Natural killer cell (primary cell): Measurements from ENCODE around the gene PPY. TPM values are rescaled to one million over a fixed set of nuclear protein-coding genes. Genes with fewer than 3 reads are reported as not detected.

Experiments
- ATAC-seq, 3 donors: fragments of 150-1000 bp in 2 of 3; fragments of 200-7000 bp in 1 of 3; cut with Tn5 transposase; 1 replicate in 1 of 3; 2 replicates in 2 of 3; pipeline ENCODE4 v1.10.0; 2021; ENCODE audit warnings: mild to moderate bottlenecking in 2 of 3, moderate library complexity in 2 of 3
- DNase-seq, 2 donors: peaks; one replicate each; pipeline versions ENCODE4 v3.0.0 to v3.0.0-alpha.2; 2013 to 2021; ENCODE audit warnings: mixed read lengths in 1 of 2
- H3K27ac ChIP-seq: one replicate; pipeline ENCODE4 v1.5.1; 2013; ENCODE audit warnings: mild to moderate bottlenecking, low read length
- H3K27me3 ChIP-seq: one replicate; pipeline ENCODE4 v1.6.1; 2013; ENCODE audit warnings: low read length; ENCODE audit not compliant: control insufficient read depth, insufficient read depth
- H3K36me3 ChIP-seq: one replicate; pipeline ENCODE4 v1.6.1; 2013; ENCODE audit warnings: low read length; ENCODE audit not compliant: control insufficient read depth, insufficient read depth
- H3K4me1 ChIP-seq: one replicate; pipeline ENCODE4 v1.6.1; 2013; ENCODE audit warnings: low read length; ENCODE audit not compliant: control insufficient read depth, insufficient read depth
- H3K4me3 ChIP-seq: one replicate; pipeline ENCODE4 v1.5.1; 2013; ENCODE audit warnings: low read length
- H3K9me3 ChIP-seq: one replicate; pipeline ENCODE4 v1.6.1; 2013; ENCODE audit warnings: low read length; ENCODE audit not compliant: control insufficient read depth, insufficient read depth
- H3K27ac Mint-ChIP-seq, 2 donors: one replicate each; pipeline ENCODE4 v1.8.0; 2022; ENCODE audit warnings: mild to moderate bottlenecking in 2 of 2, mixed read lengths in 2 of 2, moderate library complexity in 1 of 2
- H3K27me3 Mint-ChIP-seq, 2 donors: one replicate each; pipeline ENCODE4 v1.8.0; 2022; ENCODE audit warnings: low read depth in 2 of 2, mixed read lengths in 2 of 2
- H3K36me3 Mint-ChIP-seq: one replicate; pipeline ENCODE4 v1.8.0; 2022; ENCODE audit warnings: mixed read lengths
- H3K4me1 Mint-ChIP-seq, 2 donors: one replicate each; pipeline ENCODE4 v1.8.0; 2022; ENCODE audit warnings: mixed read lengths in 2 of 2
- H3K4me3 Mint-ChIP-seq: one replicate; pipeline ENCODE4 v1.8.0; 2022; ENCODE audit warnings: mild to moderate bottlenecking, moderate library complexity, mixed read lengths
- H3K9me3 Mint-ChIP-seq, 2 donors: one replicate each; pipeline ENCODE4 v1.8.0; 2022; ENCODE audit warnings: mixed read lengths in 2 of 2
- WGBS: methylation state at CpG from one replicate; pipeline ENCODE4 v1.1.7; 2013; ENCODE audit warnings: missing lambda C conversion rate; ENCODE audit not compliant: insufficient coverage; 5-methylcytosine and 5-hydroxymethylcytosine counted together
- intact Hi-C: fragments of 100-400 bp; cut with micrococcal nuclease; formaldehyde crosslinking; loops from one replicate; pipeline ENCODE4 v1.14.2; 2022
- total RNA-seq, 4 donors: library from RNA; stranded (reverse); fragments of 120-200 nt in 1 of 4; gene quantifications; one replicate each; pipeline versions ENCODE4 v1.2.3 to v1.2.4, GENCODE V29; 2013 to 2022
- TF ChIP-seq, protein P1 (sequence below): fragments of 200-600 bp; IDR thresholded peaks from one replicate; pipeline ENCODE4 v1.8.0; 2022; ENCODE audit warnings: antibody characterized with exemption

Gene PPY
- total RNA-seq, 3 donors from 2014 or later (not counting 1 experiment from before 2014, with no cell fraction given) = not detected

DNA sequence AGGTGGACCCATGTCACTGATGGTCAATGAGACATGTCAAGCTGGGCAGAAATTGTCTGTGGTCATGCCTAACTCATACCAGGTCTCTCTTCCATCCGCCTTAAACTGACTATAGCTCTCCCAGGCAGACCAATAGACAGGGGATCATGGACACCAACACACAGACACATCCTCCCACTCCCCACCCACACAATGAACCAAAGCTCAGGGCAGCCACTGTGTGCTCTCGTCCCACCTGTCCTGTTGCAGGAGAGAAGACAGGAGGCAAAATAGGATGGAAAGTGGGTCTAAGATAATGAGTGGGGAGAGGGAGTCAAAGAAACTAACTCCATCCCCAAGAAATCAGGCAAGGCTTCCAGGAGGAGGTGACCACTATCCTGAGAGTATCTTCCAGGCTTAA is 8.3 kb upstream of the PPY start:
- WGBS = 89% methylated on average over 1 of the region's 2 CpGs
- Mint-ChIP-seq H3K4me3 (no peak overlapping the region), H3K27me3 (peaks cover 29 to 38% of the 10 kb centered on the region in 2 donors), H3K4me1 (peaks cover 5 to 9% of the 10 kb centered on the region in 2 donors), H3K27ac (no peak overlapping the region), H3K9me3 (no peaks in the 10 kb centered on the region), H3K36me3 (no peaks in the 10 kb centered on the region)
- intact Hi-C loops = no loop called here
- ATAC-seq (no peak), DNase-seq (no peak)
- no peak overlapping the region for H3K27ac ChIP-seq
- H3K4me3 ChIP-seq = no peak overlapping the region
- H3K27me3 ChIP-seq = peaks cover 31% of the 10 kb centered on the region
- H3K9me3 ChIP-seq = no peaks in the 10 kb centered on the region
- H3K36me3 ChIP-seq = no peaks in the 10 kb centered on the region
- peaks cover 10% of the 10 kb centered on the region for H3K4me1 ChIP-seq
- TF ChIP-seq, protein P1, sequence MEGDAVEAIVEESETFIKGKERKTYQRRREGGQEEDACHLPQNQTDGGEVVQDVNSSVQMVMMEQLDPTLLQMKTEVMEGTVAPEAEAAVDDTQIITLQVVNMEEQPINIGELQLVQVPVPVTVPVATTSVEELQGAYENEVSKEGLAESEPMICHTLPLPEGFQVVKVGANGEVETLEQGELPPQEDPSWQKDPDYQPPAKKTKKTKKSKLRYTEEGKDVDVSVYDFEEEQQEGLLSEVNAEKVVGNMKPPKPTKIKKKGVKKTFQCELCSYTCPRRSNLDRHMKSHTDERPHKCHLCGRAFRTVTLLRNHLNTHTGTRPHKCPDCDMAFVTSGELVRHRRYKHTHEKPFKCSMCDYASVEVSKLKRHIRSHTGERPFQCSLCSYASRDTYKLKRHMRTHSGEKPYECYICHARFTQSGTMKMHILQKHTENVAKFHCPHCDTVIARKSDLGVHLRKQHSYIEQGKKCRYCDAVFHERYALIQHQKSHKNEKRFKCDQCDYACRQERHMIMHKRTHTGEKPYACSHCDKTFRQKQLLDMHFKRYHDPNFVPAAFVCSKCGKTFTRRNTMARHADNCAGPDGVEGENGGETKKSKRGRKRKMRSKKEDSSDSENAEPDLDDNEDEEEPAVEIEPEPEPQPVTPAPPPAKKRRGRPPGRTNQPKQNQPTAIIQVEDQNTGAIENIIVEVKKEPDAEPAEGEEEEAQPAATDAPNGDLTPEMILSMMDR = no peak

DNA sequence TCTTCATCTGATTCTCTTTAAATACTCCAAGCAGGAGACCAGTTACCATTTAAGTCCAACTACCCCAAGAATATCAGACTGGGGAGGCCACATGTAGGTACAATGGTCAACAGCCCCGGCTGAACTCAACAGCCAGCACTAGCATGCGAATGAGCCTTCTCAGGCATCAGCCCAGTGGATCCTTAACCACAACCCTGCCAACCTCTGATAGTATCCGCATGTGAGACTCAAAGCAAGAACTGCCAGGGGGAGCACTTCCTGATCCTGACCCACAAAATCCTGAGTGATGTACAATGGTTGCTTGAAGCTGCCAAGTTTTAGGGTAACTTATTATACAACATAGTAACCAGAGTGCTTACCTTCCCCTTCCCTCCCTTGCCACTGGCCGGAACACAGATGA is 7.5 kb upstream of the PPY start:
- Mint-ChIP-seq H3K9me3 (no peaks in the 10 kb centered on the region), H3K4me3 (no peak overlapping the region), H3K27me3 (peaks cover 24 to 34% of the 10 kb centered on the region in 2 donors), H3K36me3 (no peaks in the 10 kb centered on the region), H3K27ac (no peak overlapping the region), H3K4me1 (peaks cover 5 to 9% of the 10 kb centered on the region in 2 donors)
- Histone ChIP-seq H3K27ac (no peak overlapping the region), H3K27me3 (peaks cover 31% of the 10 kb centered on the region), H3K9me3 (no peaks in the 10 kb centered on the region), H3K4me1 (peaks cover 10% of the 10 kb centered on the region), H3K4me3 (no peak overlapping the region), H3K36me3 (no peaks in the 10 kb centered on the region)
- intact Hi-C loops = no loop called here
- TF ChIP-seq, protein P1 = no peak
- 23% methylated on average over 4 of the region's 4 CpGs for WGBS
- DNase-seq (no peak), ATAC-seq (no peak)

DNA sequence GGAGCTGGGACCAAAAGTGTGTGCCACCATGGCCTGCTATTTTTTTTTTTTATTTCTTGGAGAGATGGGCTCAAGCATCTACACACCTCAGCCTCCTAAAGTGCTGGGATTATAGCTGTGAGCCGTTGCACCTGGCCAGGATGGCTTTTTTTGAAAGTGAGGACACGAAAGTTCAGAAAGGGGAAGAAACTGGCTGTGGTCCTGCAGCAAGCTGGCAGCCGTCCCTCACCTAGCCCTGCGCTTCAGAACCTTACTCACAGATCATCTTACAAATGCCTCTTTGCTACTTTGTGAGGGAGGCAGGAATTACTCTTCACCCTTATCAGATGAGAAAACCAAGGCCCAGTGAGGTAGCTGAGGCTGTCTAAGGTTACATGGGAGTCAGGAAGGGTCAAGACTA is 4.5 kb upstream of the PPY start:
- no peak for ATAC-seq
- Mint-ChIP-seq H3K36me3 (no peaks in the 10 kb centered on the region), H3K27me3 (peaks cover 12 to 13% of the 10 kb centered on the region in 2 donors), H3K27ac (no peak overlapping the region), H3K4me1 (peaks cover 0 to 4% of the 10 kb centered on the region in 2 donors), H3K9me3 (no peaks in the 10 kb centered on the region), H3K4me3 (no peak overlapping the region)
- Histone ChIP-seq H3K4me3 (no peak overlapping the region), H3K4me1 (no peaks in the 10 kb centered on the region), H3K27ac (no peak overlapping the region), H3K27me3 (peaks cover 9% of the 10 kb centered on the region), H3K9me3 (no peaks in the 10 kb centered on the region), H3K36me3 (no peaks in the 10 kb centered on the region)
- WGBS = 17% methylated on average over 1 of the region's 4 CpGs
- intact Hi-C loops = no loop called here
- TF ChIP-seq, protein P1 = no peak
- no peak for DNase-seq
